B cell (primary cell): ENCODE results near the gene C1orf198. TPM values are rescaled to one million over a fixed set of nuclear protein-coding genes. Genes with fewer than 3 reads are reported as not detected.

Source experiments
- ATAC-seq: fragments of 200-7000 bp; cut with Tn5 transposase; one replicate; pipeline ENCODE4 v1.10.0; 2021; ENCODE audit warnings: low read depth, mild to moderate bottlenecking, moderate number of reproducible peaks, moderate library complexity
- CTCF ChIA-PET: fragments of 350-600 bp; sonication (Branson Sonifier 250); formaldehyde crosslinking; loops from one replicate; lab custom pipeline; 2021; ENCODE audit warnings: antibody characterized with exemption, inconsistent platforms; lab: Charles Lee
- POLR2A ChIA-PET: fragments of 350-600 bp; sonication (Branson Sonifier 250); formaldehyde crosslinking; loops from one replicate; lab custom pipeline; 2021; ENCODE audit warnings: antibody characterized with exemption; lab: Charles Lee
- DNase-seq: peaks from one replicate; pipeline ENCODE4 v3.0.0; 2013
- H2AFZ ChIP-seq: 2 replicates; pipeline ENCODE4 v1.6.1; 2012; ENCODE audit warnings: mild to moderate bottlenecking, low read depth, low read length; ENCODE audit not compliant: insufficient read depth, poor library complexity, severe bottlenecking
- H3K27ac ChIP-seq, 2 donors: 1 replicate in 1 of 2; 2 replicates in 1 of 2; pipeline ENCODE4 v1.5.1; 2012 to 2013; ENCODE audit warnings: low read length in 2 of 2, mild to moderate bottlenecking in 2 of 2, moderate library complexity in 1 of 2
- H3K27me3 ChIP-seq, 4 experiments: fragments of 200-600 bp in 1 of 4; sonication (generic) in 1 of 4; replicated peaks in 1 of 4; 1 replicate in 2 of 4; 2 replicates in 2 of 4; pipeline versions ENCODE4 v1.6.1 to v1.7.0; 2013 to 2016; ENCODE audit warnings: low read length in 3 of 4, mild to moderate bottlenecking in 2 of 4, mixed read lengths in 1 of 4, moderate library complexity in 1 of 4; ENCODE audit not compliant: insufficient read depth in 4 of 4, control insufficient read depth in 3 of 4; ENCODE audit errors: control extremely low read depth in 1 of 4
- H3K36me3 ChIP-seq, 2 experiments: replicated peaks in 1 of 2; 1 replicate in 1 of 2; 2 replicates in 1 of 2; pipeline versions ENCODE4 v1.6.1 to v1.7.1; 2013; ENCODE audit warnings: low read length in 1 of 2; ENCODE audit not compliant: insufficient read depth in 2 of 2, control insufficient read depth in 1 of 2; ENCODE audit errors: control extremely low read depth in 1 of 2, extremely low read depth in 1 of 2
- H3K4me1 ChIP-seq, 2 donors: fragments of 200-600 bp in 1 of 2; sonication (generic) in 1 of 2; 1 replicate in 1 of 2; 2 replicates in 1 of 2; pipeline versions ENCODE4 v1.5.1 to v1.6.1; 2013 to 2017; ENCODE audit warnings: low read length in 2 of 2; ENCODE audit not compliant: control insufficient read depth in 2 of 2, insufficient read depth in 2 of 2
- H3K4me2 ChIP-seq: replicated peaks from 2 replicates; pipeline ENCODE3; 2012; ENCODE audit warnings: mild to moderate bottlenecking, low read depth, low read length; ENCODE audit not compliant: poor library complexity, severe bottlenecking
- H3K4me3 ChIP-seq, 5 experiments: fragments of 200-600 bp in 1 of 5; sonication (generic) in 1 of 5; 1 replicate in 3 of 5; 2 replicates in 2 of 5; pipeline versions ENCODE4 v1.5.1 to v1.7.0; 2011 to 2016; ENCODE audit warnings: low read length in 4 of 5, mild to moderate bottlenecking in 4 of 5, low read depth in 2 of 5, control low read depth in 1 of 5, moderate library complexity in 1 of 5; ENCODE audit not compliant: insufficient read depth in 1 of 5; ENCODE audit errors: control extremely low read depth in 1 of 5, extremely low read depth in 1 of 5
- H3K79me2 ChIP-seq: fragments of 200-600 bp; sonication (generic); one replicate; pipeline ENCODE4 v1.6.0; 2016; ENCODE audit warnings: low read length; ENCODE audit not compliant: control insufficient read depth, insufficient read depth
- H3K9ac ChIP-seq: fragments of 200-600 bp; sonication (generic); 2 replicates; pipeline ENCODE4 v1.6.1; 2017; ENCODE audit warnings: mild to moderate bottlenecking, low read length, moderate library complexity
- H3K9me3 ChIP-seq, 3 donors: one replicate each; pipeline versions ENCODE4 v1.6.1 to v1.7.1; 2013; ENCODE audit warnings: low read length in 2 of 3; ENCODE audit not compliant: control insufficient read depth in 2 of 3, insufficient read depth in 1 of 3; ENCODE audit errors: control extremely low read depth in 1 of 3
- H4K20me1 ChIP-seq: 2 replicates; pipeline ENCODE4 v1.6.0; 2012; ENCODE audit warnings: mild to moderate bottlenecking, low read length; ENCODE audit not compliant: insufficient read depth, control insufficient read depth, poor library complexity, severe bottlenecking
- H3K27ac Mint-ChIP-seq: one replicate; pipeline ENCODE4 v1.8.0; 2021; ENCODE audit warnings: mixed read lengths
- H3K27me3 Mint-ChIP-seq: one replicate; pipeline ENCODE4 v1.8.0; 2021; ENCODE audit warnings: mixed read lengths
- H3K4me1 Mint-ChIP-seq: one replicate; pipeline ENCODE4 v1.8.0; 2021; ENCODE audit warnings: mixed read lengths
- H3K4me3 Mint-ChIP-seq: one replicate; pipeline ENCODE4 v1.8.0; 2021; ENCODE audit warnings: mixed read lengths
- H3K9me3 Mint-ChIP-seq: one replicate; pipeline ENCODE4 v1.8.0; 2022; ENCODE audit warnings: mixed read lengths; ENCODE audit not compliant: insufficient read depth
- CTCF ChIP-seq: fragments of 200-600 bp; IDR thresholded peaks from one replicate; pipeline ENCODE4 v1.8.0; 2022; ENCODE audit warnings: antibody characterized with exemption, mild to moderate bottlenecking
- EZH2 ChIP-seq: IDR thresholded peaks from 2 replicates; pipeline ENCODE4 v1.6.1; 2012; ENCODE audit warnings: borderline replicate concordance, low read depth, mild to moderate bottlenecking, moderate library complexity, low read length; ENCODE audit not compliant: insufficient read depth, poor library complexity, severe bottlenecking
- WGBS: methylation state at CpG from one replicate; pipeline ENCODE4 v1.1.5; 2013; ENCODE audit warnings: missing lambda C conversion rate; ENCODE audit not compliant: insufficient coverage; 5-methylcytosine and 5-hydroxymethylcytosine counted together
- intact Hi-C: fragments of 100-400 bp; cut with micrococcal nuclease; formaldehyde crosslinking; loops from one replicate; pipeline ENCODE4 v1.10.0; 2022
- polyA plus RNA-seq: library from polyadenylated mRNA; depleted of rRNA; stranded (reverse); fragments of >200 nt; gene quantifications from 2 replicates; pipeline ENCODE4 v1.2.3, GENCODE V29; 2012
- total RNA-seq, 2 donors: library from RNA; stranded (reverse); fragments of 120-200 nt in 1 of 2; gene quantifications; 1 replicate in 1 of 2; 2 replicates in 1 of 2; pipeline versions ENCODE4 v1.2.3 to v1.2.4, GENCODE V29; 2013 to 2022

The C1orf198 gene
- total and polyA plus RNA-seq, 2 donors (not counting 1 experiment from before 2014, with no cell fraction given): 1.0 to 6.6 TPM

DNA sequence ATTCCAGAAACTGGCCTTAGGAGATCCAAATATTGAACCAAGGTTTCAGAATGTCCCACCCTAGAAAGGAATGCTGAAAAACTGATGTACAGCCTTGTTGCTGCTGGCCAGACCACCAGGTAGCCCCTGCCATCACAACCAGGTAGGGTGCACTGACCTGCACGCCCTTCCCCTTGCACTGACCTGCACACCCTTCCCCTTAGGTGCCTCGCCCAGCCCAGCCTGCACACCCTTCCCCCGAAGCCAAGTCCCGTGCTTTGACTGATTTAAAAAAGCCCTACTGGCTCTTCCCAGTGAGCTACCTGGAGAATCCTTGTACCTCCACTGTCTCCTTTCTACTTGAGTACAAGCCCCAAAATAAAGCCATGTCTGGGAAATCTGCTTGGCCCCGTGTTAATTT is 26.3 kb upstream of the C1orf198 start:
- ATAC-seq (no peak), DNase-seq (no peak)
- no peak for TF ChIP-seq CTCF
- no peak for TF ChIP-seq EZH2
- no peaks in the 10 kb centered on the region for H4K20me1 ChIP-seq
- peaks cover 0 to 2% (median 0%) of the 10 kb centered on the region in 3 donors for H3K9me3 ChIP-seq
- CTCF ChIA-PET: no interaction called here
- 89% methylated on average over 4 of the region's 5 CpGs for WGBS
- H3K9me3 Mint-ChIP-seq: no peaks in the 10 kb centered on the region
- POLR2A ChIA-PET: no interaction called here
- H3K4me3 Mint-ChIP-seq: no peak overlapping the region
- no peak overlapping the region for H3K4me2 ChIP-seq
- H3K27ac ChIP-seq: no peak overlapping the region
- peaks cover 22% of the 10 kb centered on the region for H3K27me3 Mint-ChIP-seq
- no peaks in the 10 kb centered on the region for H3K79me2 ChIP-seq
- H3K4me3 ChIP-seq: no peak overlapping the region
- no peaks in the 10 kb centered on the region for H3K4me1 ChIP-seq
- H2AFZ ChIP-seq: no peak overlapping the region
- H3K4me1 Mint-ChIP-seq: no peaks in the 10 kb centered on the region
- intact Hi-C loops: no loop called here
- H3K36me3 ChIP-seq: no peaks in the 10 kb centered on the region
- no peak overlapping the region for H3K9ac ChIP-seq
- H3K27me3 ChIP-seq: peaks cover 0 to 2% (median 0%) of the 10 kb centered on the region in 4 experiments
- H3K27ac Mint-ChIP-seq: no peak overlapping the region

- POLR2A ChIA-PET: no interaction called here
Measured at GRCh38 chr1:230894032-230894431, 25.7 kb upstream of the C1orf198 start.

More at GRCh38 chr1:230894032-230894431, 25.7 kb upstream of the C1orf198 start:
- intact Hi-C loops: no loop called here
- TF ChIP-seq EZH2 (no peak), CTCF (no peak)
- Mint-ChIP-seq H3K27ac (no peak overlapping the region), H3K9me3 (no peaks in the 10 kb centered on the region), H3K4me3 (no peak overlapping the region), H3K27me3 (peaks cover 28% of the 10 kb centered on the region), H3K4me1 (no peaks in the 10 kb centered on the region)
- no peak overlapping the region for H3K4me2 ChIP-seq
- no peaks in the 10 kb centered on the region for H3K79me2 ChIP-seq
- H3K9ac ChIP-seq: no peak overlapping the region
- no peak overlapping the region for H3K4me3 ChIP-seq
- H2AFZ ChIP-seq: no peak overlapping the region
- H3K4me1 ChIP-seq: no peaks in the 10 kb centered on the region
- CTCF ChIA-PET: no interaction called here
- H4K20me1 ChIP-seq: no peaks in the 10 kb centered on the region
- H3K27me3 ChIP-seq: peaks cover 0 to 2% (median 0%) of the 10 kb centered on the region in 4 experiments
- H3K36me3 ChIP-seq: no peaks in the 10 kb centered on the region
- no peak for DNase-seq
- H3K27ac ChIP-seq: no peak overlapping the region
- H3K9me3 ChIP-seq: peaks cover 0 to 2% (median 0%) of the 10 kb centered on the region in 3 donors
- 97% methylated on average over 4 of the region's 6 CpGs for WGBS
- no peak for ATAC-seq
